DOHH2 (cell line): ENCODE data around the gene HLF.

Experiments used
- EZH2phosphoT487 ChIP-seq: fragments of 200-600 bp; sonication (generic); IDR thresholded peaks from 2 replicates; pipeline ENCODE4 v1.6.1; 2017; ENCODE audit warnings: borderline replicate concordance, mild to moderate bottlenecking, antibody characterized with exemption, low read length, moderate library complexity, mixed read lengths
- TF ChIP-seq, protein P1 (sequence below): fragments of 200-600 bp; sonication (generic); IDR thresholded peaks from one replicate; pipeline ENCODE4 v1.5.1; 2014; ENCODE audit warnings: antibody characterized with exemption, mild to moderate bottlenecking, low read depth, low read length; ENCODE audit not compliant: poor library complexity, severe bottlenecking

DNA sequence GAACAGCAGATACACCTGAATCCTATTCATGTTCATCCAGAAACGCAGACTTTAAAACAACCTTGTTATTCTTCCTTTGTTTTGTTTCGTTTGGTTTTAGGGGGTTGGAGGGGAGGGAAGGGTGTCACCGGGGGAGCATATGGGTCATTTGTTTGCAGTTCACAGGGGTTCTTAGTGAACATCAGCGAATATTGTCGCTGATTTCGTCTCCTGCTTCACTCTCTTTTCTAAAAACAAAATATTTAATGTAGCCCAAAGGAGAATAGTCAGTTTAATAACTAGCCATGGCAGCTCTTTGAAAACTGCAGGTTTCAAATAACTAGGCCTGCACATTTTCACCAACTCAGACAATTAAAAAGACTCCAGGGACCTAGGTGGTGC is 37.6 kb downstream of the HLF start:
- TF ChIP-seq, protein P1, sequence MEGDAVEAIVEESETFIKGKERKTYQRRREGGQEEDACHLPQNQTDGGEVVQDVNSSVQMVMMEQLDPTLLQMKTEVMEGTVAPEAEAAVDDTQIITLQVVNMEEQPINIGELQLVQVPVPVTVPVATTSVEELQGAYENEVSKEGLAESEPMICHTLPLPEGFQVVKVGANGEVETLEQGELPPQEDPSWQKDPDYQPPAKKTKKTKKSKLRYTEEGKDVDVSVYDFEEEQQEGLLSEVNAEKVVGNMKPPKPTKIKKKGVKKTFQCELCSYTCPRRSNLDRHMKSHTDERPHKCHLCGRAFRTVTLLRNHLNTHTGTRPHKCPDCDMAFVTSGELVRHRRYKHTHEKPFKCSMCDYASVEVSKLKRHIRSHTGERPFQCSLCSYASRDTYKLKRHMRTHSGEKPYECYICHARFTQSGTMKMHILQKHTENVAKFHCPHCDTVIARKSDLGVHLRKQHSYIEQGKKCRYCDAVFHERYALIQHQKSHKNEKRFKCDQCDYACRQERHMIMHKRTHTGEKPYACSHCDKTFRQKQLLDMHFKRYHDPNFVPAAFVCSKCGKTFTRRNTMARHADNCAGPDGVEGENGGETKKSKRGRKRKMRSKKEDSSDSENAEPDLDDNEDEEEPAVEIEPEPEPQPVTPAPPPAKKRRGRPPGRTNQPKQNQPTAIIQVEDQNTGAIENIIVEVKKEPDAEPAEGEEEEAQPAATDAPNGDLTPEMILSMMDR: no peak
- TF ChIP-seq EZH2phosphoT487: no peak
